ENCODE results near the gene LARGE1.
"Not testable (repeated sequence)": the region's sequence is repeated elsewhere in the genome, so short reads cannot be mapped to it uniquely, and the experiment has no call there.

The LARGE1 gene

GRCh38 chr22:33474587-33474986, 445.7 kb downstream of the LARGE1 start:
- no peak for DNase-seq (ENCODE audit: low spot score)

- no peak for DNase-seq (ENCODE audit: low spot score)
These were observed 447.6 kb downstream of the LARGE1 start for GRCh38 chr22:33472462-33473344.

- DNase-seq (ENCODE audit: low spot score): no peak
These were observed 449.8 kb downstream of the LARGE1 start for GRCh38 chr22:33470456-33470855.

GRCh38 chr22:33467620-33468095, 452.6 kb downstream of the LARGE1 start:
- DNase-seq (ENCODE audit: low spot score): no peak

GRCh38 chr22:33467080-33467479, 453.2 kb downstream of the LARGE1 start:
- no peak for DNase-seq (ENCODE audit: low spot score)

- DNase-seq (ENCODE audit: low spot score): no peak
These were observed 454.7 kb downstream of the LARGE1 start for GRCh38 chr22:33465554-33465953.

GRCh38 chr22:33464698-33465097, 455.6 kb downstream of the LARGE1 start:
- DNase-seq (ENCODE audit: low spot score): no peak

GRCh38 chr22:33461698-33462434, 458.4 kb downstream of the LARGE1 start:
- no peak for DNase-seq (ENCODE audit: low spot score)

GRCh38 chr22:33461245-33461644, 459.0 kb downstream of the LARGE1 start:
- not testable (repeated sequence) for DNase-seq (ENCODE audit: low spot score)

- no peak for DNase-seq (ENCODE audit: low spot score)
These were observed 461.1 kb downstream of the LARGE1 start for GRCh38 chr22:33459137-33459536.

GRCh38 chr22:33456511-33456910, 463.8 kb downstream of the LARGE1 start:
- DNase-seq (ENCODE audit: low spot score): no peak

GRCh38 chr22:33455036-33455435, 465.2 kb downstream of the LARGE1 start:
- DNase-seq (ENCODE audit: low spot score): no peak

GRCh38 chr22:33451866-33452469, 468.3 kb downstream of the LARGE1 start:
- no peak for DNase-seq (ENCODE audit: low spot score)

GRCh38 chr22:33450756-33451155, 469.5 kb downstream of the LARGE1 start:
- no peak for DNase-seq (ENCODE audit: low spot score)

- DNase-seq (ENCODE audit: low spot score): no peak
These were observed 472.5 kb downstream of the LARGE1 start for GRCh38 chr22:33447733-33448132.

- DNase-seq (ENCODE audit: low spot score): no peak
These were observed 476.6 kb downstream of the LARGE1 start for GRCh38 chr22:33443683-33444082.

- DNase-seq (ENCODE audit: low spot score): no peak
These were observed 479.5 kb downstream of the LARGE1 start for GRCh38 chr22:33440756-33441155.

- DNase-seq (ENCODE audit: low spot score): peak; percentile 18
These were observed 482.0 kb downstream of the LARGE1 start for GRCh38 chr22:33438273-33438672.

GRCh38 chr22:33431300-33431699, 489.0 kb downstream of the LARGE1 start:
- no peak for DNase-seq (ENCODE audit: low spot score)

- DNase-seq (ENCODE audit: low spot score): no peak
These were observed 491.0 kb downstream of the LARGE1 start for GRCh38 chr22:33429281-33429680.

- no peak for DNase-seq (ENCODE audit: low spot score)
These were observed 492.8 kb downstream of the LARGE1 start for GRCh38 chr22:33427461-33427860.

GRCh38 chr22:33426451-33426850, 493.8 kb downstream of the LARGE1 start:
- no peak for DNase-seq (ENCODE audit: low spot score)

GRCh38 chr22:33421859-33422258, 498.4 kb downstream of the LARGE1 start:
- DNase-seq (ENCODE audit: low spot score): no peak
